Measurements from ENCODE around the gene ZNHIT3.
"Not testable (repeated sequence)": the region's sequence is repeated elsewhere in the genome, so short reads cannot be mapped to it uniquely, and the experiment has no call there.

The ZNHIT3 gene

GRCh38 chr17:36506249-36506826 is 19.9 kb downstream of the ZNHIT3 start:
- H4K20me1 ChIP-seq (ENCODE audit: control insufficient read depth, insufficient read depth, low read depth, low read length), result no peaks in the 10 kb centered on the region
- H3K27me3 ChIP-seq (ENCODE audit: control insufficient read depth, low read length), result no peaks in the 10 kb centered on the region
- H3K27ac ChIP-seq (ENCODE audit: low read depth, low read length), result no peak overlapping the region
- no peaks in the 10 kb centered on the region for H3K4me1 ChIP-seq (ENCODE audit: control insufficient read depth, low read length)
- no peak overlapping the region for H3K4me2 ChIP-seq (ENCODE audit: low read length)
- H3K79me2 ChIP-seq (ENCODE audit: control insufficient read depth, low read length), result no peaks in the 10 kb centered on the region
- peaks cover 84% of the 10 kb centered on the region for H3K36me3 ChIP-seq (ENCODE audit: control insufficient read depth, low read length)
- TF ChIP-seq EZH2phosphoT487 (IDR thresholded peaks at IDR 0.05; ENCODE audit: borderline replicate concordance, low read length) (no peak), CTCF (IDR thresholded peaks at IDR 0.05; ENCODE audit: low read depth, low read length, poor library complexity, severe bottlenecking) (no peak)
- no peaks in the 10 kb centered on the region for H3F3A ChIP-seq (ENCODE audit: control insufficient read depth, insufficient read depth)
- no peaks in the 10 kb centered on the region for H3K9me3 ChIP-seq (ENCODE audit: control insufficient read depth, insufficient read depth, low read length)
- no peak overlapping the region for H3K4me3 ChIP-seq (ENCODE audit: low read length)
- no peaks in the 10 kb centered on the region for H3K9me2 ChIP-seq (replicated peaks; ENCODE audit: control insufficient read depth, low read length)

GRCh38 chr17:36506831-36507230 is 20.4 kb downstream of the ZNHIT3 start:
- Histone ChIP-seq H3K27me3 (ENCODE audit: control insufficient read depth, low read length) (no peaks in the 10 kb centered on the region), H3K4me2 (ENCODE audit: low read length) (no peak overlapping the region), H3F3A (ENCODE audit: control insufficient read depth, insufficient read depth) (no peaks in the 10 kb centered on the region), H3K79me2 (ENCODE audit: control insufficient read depth, low read length) (no peaks in the 10 kb centered on the region), H3K4me3 (ENCODE audit: low read length) (no peak overlapping the region), H3K9me2 (replicated peaks; ENCODE audit: control insufficient read depth, low read length) (no peaks in the 10 kb centered on the region), H3K27ac (ENCODE audit: low read depth, low read length) (no peak overlapping the region), H3K4me1 (ENCODE audit: control insufficient read depth, low read length) (no peaks in the 10 kb centered on the region), H3K36me3 (ENCODE audit: control insufficient read depth, low read length) (peaks cover 88% of the 10 kb centered on the region), H3K9me3 (ENCODE audit: control insufficient read depth, insufficient read depth, low read length) (no peaks in the 10 kb centered on the region), H4K20me1 (ENCODE audit: control insufficient read depth, insufficient read depth, low read depth, low read length) (no peaks in the 10 kb centered on the region)
- no peak for TF ChIP-seq EZH2phosphoT487 (IDR thresholded peaks at IDR 0.05; ENCODE audit: borderline replicate concordance, low read length)
- no peak for TF ChIP-seq CTCF (IDR thresholded peaks at IDR 0.05; ENCODE audit: low read depth, low read length, poor library complexity, severe bottlenecking)

- Histone ChIP-seq H3K4me1 (ENCODE audit: control insufficient read depth, low read length) (no peaks in the 10 kb centered on the region), H3K36me3 (ENCODE audit: control insufficient read depth, low read length) (peaks cover 88% of the 10 kb centered on the region), H3K27ac (ENCODE audit: low read depth, low read length) (no peak overlapping the region), H3K79me2 (ENCODE audit: control insufficient read depth, low read length) (no peaks in the 10 kb centered on the region), H3K27me3 (ENCODE audit: control insufficient read depth, low read length) (no peaks in the 10 kb centered on the region), H3F3A (ENCODE audit: control insufficient read depth, insufficient read depth) (no peaks in the 10 kb centered on the region), H3K4me2 (ENCODE audit: low read length) (no peak overlapping the region), H3K4me3 (ENCODE audit: low read length) (no peak overlapping the region), H4K20me1 (ENCODE audit: control insufficient read depth, insufficient read depth, low read depth, low read length) (no peaks in the 10 kb centered on the region), H3K9me2 (replicated peaks; ENCODE audit: control insufficient read depth, low read length) (no peaks in the 10 kb centered on the region), H3K9me3 (ENCODE audit: control insufficient read depth, insufficient read depth, low read length) (no peaks in the 10 kb centered on the region)
- TF ChIP-seq EZH2phosphoT487 (IDR thresholded peaks at IDR 0.05; ENCODE audit: borderline replicate concordance, low read length), result no peak
- no peak for TF ChIP-seq CTCF (IDR thresholded peaks at IDR 0.05; ENCODE audit: low read depth, low read length, poor library complexity, severe bottlenecking)
Observed at GRCh38 chr17:36507266-36507665, 20.8 kb downstream of the ZNHIT3 start.

GRCh38 chr17:36508439-36508838 is 22.0 kb downstream of the ZNHIT3 start:
- H4K20me1 ChIP-seq (ENCODE audit: control insufficient read depth, insufficient read depth, low read depth, low read length); H3K79me2 ChIP-seq (ENCODE audit: control insufficient read depth, low read length); H3K9me3 ChIP-seq (ENCODE audit: control insufficient read depth, insufficient read depth, low read length); H3F3A ChIP-seq (ENCODE audit: control insufficient read depth, insufficient read depth); H3K4me1 ChIP-seq (ENCODE audit: control insufficient read depth, low read length); H3K4me3 ChIP-seq (ENCODE audit: low read length); H3K27ac ChIP-seq (ENCODE audit: low read depth, low read length); H3K4me2 ChIP-seq (ENCODE audit: low read length); H3K9me2 ChIP-seq (replicated peaks; ENCODE audit: control insufficient read depth, low read length); H3K27me3 ChIP-seq (ENCODE audit: control insufficient read depth, low read length): not testable (repeated sequence)
- peaks cover 92% of the 10 kb centered on the region for H3K36me3 ChIP-seq (ENCODE audit: control insufficient read depth, low read length)

Data from DOHH2 (cell line).